Activated CD4-positive, alpha-beta T cell treated with anti-CD3 and anti-CD28 coated beads, Interleukin-2, amount 50 U/mL, for 48 hours (primary cell): ENCODE measurements around the gene MRPL46.
"Not testable (repeated sequence)": the region's sequence is repeated elsewhere in the genome, so short reads cannot be mapped to it uniquely, and the experiment has no call there.

Experiments
- DNase-seq, 2 experiments: peaks; one replicate each; pipeline ENCODE4 v3.0.0-alpha.2; 2020

MRPL46 gene

GRCh38 chr15:88438181-88438580 lies 29.0 kb downstream of the MRPL46 start:
- no peak for DNase-seq

- DNase-seq: not testable (repeated sequence)
Observed at GRCh38 chr15:88434106-88434505, 33.1 kb downstream of the MRPL46 start.

- DNase-seq: no peak
Observed at GRCh38 chr15:88433046-88433685, 34.0 kb downstream of the MRPL46 start.

GRCh38 chr15:88431441-88431840 lies 35.7 kb downstream of the MRPL46 start:
- no peak for DNase-seq

- no peak for DNase-seq
Observed at GRCh38 chr15:88430051-88430450, 37.1 kb downstream of the MRPL46 start.

GRCh38 chr15:88428805-88429605 lies 38.2 kb downstream of the MRPL46 start:
- no peak for DNase-seq

- DNase-seq: no peak
Observed at GRCh38 chr15:88428053-88428452, 39.1 kb downstream of the MRPL46 start.

GRCh38 chr15:88426304-88426703 lies 40.9 kb downstream of the MRPL46 start:
- DNase-seq: no peak

GRCh38 chr15:88423331-88423730 lies 43.9 kb downstream of the MRPL46 start:
- no peak for DNase-seq

GRCh38 chr15:88419830-88420229 lies 47.4 kb downstream of the MRPL46 start:
- no peak for DNase-seq
